NCI-H748 (cell line): Measurements from ENCODE around the gene RPAP3.

ENCODE experiments used
- DNase-seq: peaks from one replicate; lab custom pipeline; 2025; ENCODE audit not compliant: unreplicated experiment; lab: John Stamatoyannopoulos, UW

Gene RPAP3, protein sequence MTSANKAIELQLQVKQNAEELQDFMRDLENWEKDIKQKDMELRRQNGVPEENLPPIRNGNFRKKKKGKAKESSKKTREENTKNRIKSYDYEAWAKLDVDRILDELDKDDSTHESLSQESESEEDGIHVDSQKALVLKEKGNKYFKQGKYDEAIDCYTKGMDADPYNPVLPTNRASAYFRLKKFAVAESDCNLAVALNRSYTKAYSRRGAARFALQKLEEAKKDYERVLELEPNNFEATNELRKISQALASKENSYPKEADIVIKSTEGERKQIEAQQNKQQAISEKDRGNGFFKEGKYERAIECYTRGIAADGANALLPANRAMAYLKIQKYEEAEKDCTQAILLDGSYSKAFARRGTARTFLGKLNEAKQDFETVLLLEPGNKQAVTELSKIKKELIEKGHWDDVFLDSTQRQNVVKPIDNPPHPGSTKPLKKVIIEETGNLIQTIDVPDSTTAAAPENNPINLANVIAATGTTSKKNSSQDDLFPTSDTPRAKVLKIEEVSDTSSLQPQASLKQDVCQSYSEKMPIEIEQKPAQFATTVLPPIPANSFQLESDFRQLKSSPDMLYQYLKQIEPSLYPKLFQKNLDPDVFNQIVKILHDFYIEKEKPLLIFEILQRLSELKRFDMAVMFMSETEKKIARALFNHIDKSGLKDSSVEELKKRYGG

GRCh38 chr12:47705566-47706425 is at the start of gene RPAP3:
RPAP3 (minus strand) TSS chr12:47706030; CDS start chr12:47702840, 3,190 bp downstream.
- peak; percentile 94 for DNase-seq

- no peak for DNase-seq
These were observed 49.1 kb upstream of the RPAP3 start for GRCh38 chr12:47754881-47755280.

GRCh38 chr12:47754126-47754525 is 48.3 kb upstream of the RPAP3 start:
- DNase-seq = no peak

DNA sequence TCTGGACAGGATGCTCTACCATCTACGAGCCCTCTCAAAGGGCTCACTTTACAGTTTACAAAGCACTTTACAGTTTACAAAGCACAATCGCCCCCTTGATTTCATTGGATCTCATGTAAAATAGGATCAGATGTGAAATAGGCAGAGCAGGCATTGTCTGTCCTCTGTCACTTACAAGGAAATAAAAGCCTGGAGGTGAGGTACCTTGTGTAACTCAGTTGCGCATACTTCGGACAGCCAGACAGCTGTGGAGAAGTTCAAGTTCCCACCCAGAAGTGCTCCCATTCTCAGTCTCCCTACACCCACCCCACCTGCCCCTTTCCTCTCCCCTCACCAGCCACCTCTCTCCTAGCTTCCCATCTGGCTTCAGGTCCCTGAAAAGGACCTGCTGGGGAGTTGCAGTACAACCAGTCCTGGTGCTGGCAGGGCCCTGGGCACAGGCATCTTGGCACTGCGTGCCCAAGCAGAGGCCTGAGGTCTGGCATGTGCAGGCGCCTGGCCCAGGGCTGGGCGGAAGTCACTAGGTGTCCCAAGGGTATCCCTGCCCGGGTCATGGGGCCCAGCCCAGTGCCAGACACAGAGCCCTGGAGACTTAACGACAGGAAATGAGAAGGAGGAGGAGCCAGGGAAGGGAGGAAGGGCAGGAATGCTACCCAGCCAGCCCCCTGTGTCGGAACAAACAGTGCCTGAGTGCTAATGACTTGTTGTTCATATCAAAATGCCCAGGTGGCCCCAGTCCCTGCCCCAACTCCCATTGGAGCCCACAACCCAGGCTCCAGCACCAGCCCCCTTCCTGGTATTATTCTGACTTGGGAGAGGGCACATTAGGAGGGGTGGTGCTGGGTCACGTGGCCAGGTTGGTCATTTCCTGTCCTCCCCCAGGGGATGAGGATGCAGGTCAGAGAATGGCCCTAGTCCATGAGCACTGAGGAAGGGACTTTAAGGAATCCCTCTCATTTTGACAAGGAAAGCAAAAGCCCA is 47.5 kb upstream of the RPAP3 start:
- DNase-seq = no peak

- DNase-seq = no peak
These were observed 46.7 kb upstream of the RPAP3 start for GRCh38 chr12:47752552-47752951.

GRCh38 chr12:47752121-47752520 is 46.3 kb upstream of the RPAP3 start:
- no peak for DNase-seq

DNA sequence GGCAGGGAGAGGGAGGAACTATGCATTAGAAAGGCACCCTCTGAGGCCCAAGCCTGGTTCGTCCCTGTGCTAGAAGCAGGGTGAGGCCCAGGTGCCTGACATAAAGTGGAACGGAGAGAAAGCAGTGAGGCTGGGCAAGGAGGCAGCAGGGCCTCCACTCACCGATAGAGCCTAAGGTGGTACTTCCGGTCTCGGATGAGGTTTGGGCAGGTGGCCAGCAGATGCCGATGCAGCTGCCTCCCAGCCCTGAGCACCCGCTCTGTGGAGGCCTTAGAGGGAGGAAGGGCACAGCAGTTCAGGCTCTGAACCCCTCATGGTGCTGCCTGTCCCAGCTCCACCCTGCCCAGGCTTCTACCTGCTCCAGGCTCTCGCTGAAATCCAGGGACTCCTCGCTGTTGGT is 45.7 kb upstream of the RPAP3 start:
- DNase-seq = no peak

GRCh38 chr12:47750916-47751470 is 45.2 kb upstream of the RPAP3 start:
- no peak for DNase-seq

- DNase-seq = no peak
These were observed 44.5 kb upstream of the RPAP3 start for GRCh38 chr12:47750229-47750798.

- DNase-seq = no peak
These were observed 43.1 kb upstream of the RPAP3 start for GRCh38 chr12:47748899-47749298.

DNA sequence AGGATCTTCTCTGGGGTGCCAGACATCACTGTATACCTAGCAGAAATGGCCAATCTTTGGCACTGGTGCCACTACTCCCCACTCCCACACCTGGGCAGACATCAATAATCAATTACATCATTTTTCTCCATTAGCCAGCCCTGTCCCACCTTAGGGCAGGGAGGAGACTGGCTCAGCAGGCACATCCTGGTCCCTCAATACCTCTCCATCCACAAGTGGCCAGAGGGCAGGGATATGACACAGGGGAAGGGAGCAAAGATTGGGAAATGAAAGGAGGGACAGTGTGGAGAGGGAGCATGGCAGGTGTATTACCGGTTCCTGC is 42.6 kb upstream of the RPAP3 start:
- DNase-seq = no peak

GRCh38 chr12:47747596-47748506 is 42.0 kb upstream of the RPAP3 start:
- no peak for DNase-seq

DNA sequence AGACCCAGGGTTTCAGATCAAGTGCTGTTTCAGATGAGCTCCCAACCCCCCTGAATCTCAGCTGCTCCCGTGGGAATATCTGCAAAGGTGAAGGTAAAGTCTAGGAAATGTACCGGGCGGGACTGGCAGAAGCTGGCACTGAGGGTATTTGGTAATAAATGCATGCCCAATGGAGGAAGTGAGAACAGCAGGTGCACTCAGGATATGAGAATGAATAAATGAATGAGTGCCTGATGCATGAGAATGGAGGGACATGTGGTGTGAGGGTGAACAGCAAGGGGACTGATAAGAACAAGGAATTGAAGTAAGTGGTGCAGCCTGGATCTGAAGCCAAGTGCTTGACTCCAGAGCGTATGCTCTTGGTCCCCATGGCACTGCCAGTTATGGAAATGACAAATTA is 41.3 kb upstream of the RPAP3 start:
- no peak for DNase-seq

GRCh38 chr12:47746523-47746922 is 40.7 kb upstream of the RPAP3 start:
- no peak for DNase-seq

GRCh38 chr12:47746073-47746472 is 40.2 kb upstream of the RPAP3 start:
- DNase-seq = no peak

GRCh38 chr12:47745485-47746041 is 39.7 kb upstream of the RPAP3 start:
- DNase-seq = no peak

DNA sequence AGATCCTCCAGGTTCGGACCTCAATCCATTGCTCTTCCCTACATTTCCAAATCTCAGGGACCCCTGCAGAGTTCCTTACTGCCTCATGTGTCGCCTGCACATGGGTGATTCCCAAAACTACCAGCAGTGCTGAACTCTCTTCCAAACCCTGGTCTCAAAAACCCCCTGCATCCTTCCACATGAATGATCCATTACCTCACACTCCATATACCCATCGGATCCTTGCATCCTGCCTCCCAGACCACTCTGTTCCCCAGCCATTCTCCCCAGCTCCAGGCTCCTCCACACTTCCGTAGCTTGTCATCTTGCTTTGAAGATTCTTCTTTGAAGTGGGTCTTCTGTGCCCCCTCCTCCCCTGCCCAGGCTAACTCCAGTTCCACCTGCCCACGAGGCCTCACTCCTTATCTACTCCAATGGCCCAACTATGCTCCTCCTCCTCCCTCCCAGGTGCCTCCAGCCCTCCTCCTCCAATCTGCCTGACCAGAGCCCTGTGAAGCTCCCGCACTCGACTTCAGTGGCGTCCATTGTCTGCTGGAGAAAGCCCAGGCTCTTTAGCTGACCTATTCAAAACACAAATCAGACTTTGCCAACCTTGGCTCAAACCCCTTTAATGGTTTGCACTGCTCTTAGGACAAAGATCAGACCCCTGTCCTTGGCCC is 39.1 kb upstream of the RPAP3 start:
- no peak for DNase-seq

DNA sequence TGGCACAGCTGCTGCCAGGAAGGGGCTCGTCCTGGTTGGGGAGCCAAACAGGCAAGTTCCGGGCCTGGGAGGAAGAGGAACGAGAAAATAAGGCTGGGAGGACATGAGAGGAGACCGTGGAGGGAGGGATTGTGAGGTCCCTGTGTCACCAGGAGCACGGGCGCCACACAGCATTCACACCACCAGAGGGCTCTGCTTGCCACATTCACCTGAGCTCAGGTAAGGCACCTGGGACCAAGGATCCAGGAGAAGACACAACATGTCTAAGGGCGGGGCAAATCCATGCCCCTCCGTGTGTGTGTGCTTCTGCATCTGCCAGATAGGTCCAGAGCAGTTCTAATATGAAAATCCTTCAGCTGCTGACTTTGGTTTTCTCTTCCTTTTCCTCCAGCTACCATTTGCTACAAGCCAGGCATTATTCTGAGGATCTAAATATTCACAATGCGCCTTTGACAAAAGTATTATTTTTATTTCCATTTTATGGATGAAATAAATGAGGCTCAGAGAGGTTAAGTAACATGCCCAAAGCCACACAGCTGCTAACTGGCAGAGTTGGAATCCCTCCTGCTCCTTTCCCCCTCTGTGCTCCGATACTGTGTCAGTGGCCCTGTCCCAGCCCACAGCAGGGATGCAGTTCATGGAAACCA is 38.3 kb upstream of the RPAP3 start:
- peak; percentile 82 for DNase-seq
